ENCODE measurements around the gene C1QTNF12.

- TF ChIP-seq EZH2 (IDR thresholded peaks at IDR 0.05) = no peak
- no peak for TF ChIP-seq FOXP2 (optimal IDR thresholded peaks at IDR 0.05; ENCODE audit: control extremely low read depth, extremely low read length, insufficient read depth)
Observed at GRCh38 chr1:1279028-1279427, 32.5 kb upstream of the C1QTNF12 start.
